ENCODE measurements around the gene NR2C1. TPM values are rescaled to one million over a fixed set of nuclear protein-coding genes. Genes with fewer than 3 reads are reported as not detected.

NR2C1 gene
- total RNA-seq, 4 donors from 2014 or later: 11.3 to 61.9 (median 25.7) TPM

GRCh38 chr12:95066091-95066855 lies 7.1 kb downstream of the NR2C1 start:
- no peak for TF ChIP-seq POLR2A (IDR thresholded peaks at IDR 0.05)
- TF ChIP-seq CTCF (IDR thresholded peaks at IDR 0.05): no peak
- intact Hi-C loops (cut with DNase I; ENCODE audit: low total_unique reads): no loop called here
- no peak overlapping the region for H3K4me3 ChIP-seq (ENCODE audit: low read depth, poor library complexity, severe bottlenecking)
- no peak for DNase-seq (ENCODE audit: low spot score in 2 of 2)
- 93 to 95% methylated on average over 7 of the region's 7 CpGs for whole genome bisulfite sequencing, 2 donors

- intact Hi-C loops (cut with DNase I; ENCODE audit: low total_unique reads): no loop called here
- 89 to 93% methylated on average over 1 of the region's 1 CpG for WGBS, 2 donors
- no peak for DNase-seq (ENCODE audit: low spot score in 2 of 2)
- H3K4me3 ChIP-seq (ENCODE audit: low read depth, poor library complexity, severe bottlenecking): no peak overlapping the region
- TF ChIP-seq CTCF (IDR thresholded peaks at IDR 0.05): no peak
- no peak for TF ChIP-seq POLR2A (IDR thresholded peaks at IDR 0.05)
These were observed 12.5 kb downstream of the NR2C1 start for GRCh38 chr12:95060951-95061350.

GRCh38 chr12:95059984-95060383 lies 13.4 kb downstream of the NR2C1 start:
- intact Hi-C loops (cut with DNase I; ENCODE audit: low total_unique reads): no loop called here
- TF ChIP-seq POLR2A (IDR thresholded peaks at IDR 0.05) (no peak), CTCF (IDR thresholded peaks at IDR 0.05) (no peak)
- 95 to 97% methylated on average over 4 of the region's 4 CpGs for WGBS, 2 donors
- no peak for DNase-seq (ENCODE audit: low spot score in 2 of 2)
- no peak overlapping the region for H3K4me3 ChIP-seq (ENCODE audit: low read depth, poor library complexity, severe bottlenecking)

GRCh38 chr12:95057424-95057823 lies 16.0 kb downstream of the NR2C1 start:
- no peak for TF ChIP-seq CTCF (IDR thresholded peaks at IDR 0.05)
- TF ChIP-seq POLR2A (IDR thresholded peaks at IDR 0.05): no peak
- intact Hi-C loops (cut with DNase I; ENCODE audit: low total_unique reads): no loop called here
- no peak for DNase-seq (ENCODE audit: low spot score in 2 of 2)
- no peak overlapping the region for H3K4me3 ChIP-seq (ENCODE audit: low read depth, poor library complexity, severe bottlenecking)
- WGBS, 2 donors: 99% methylated on average over 3 of the region's 3 CpGs

GRCh38 chr12:95055057-95055456 lies 18.4 kb downstream of the NR2C1 start:
- no peak for DNase-seq (ENCODE audit: low spot score in 2 of 2)
- H3K4me3 ChIP-seq (ENCODE audit: low read depth, poor library complexity, severe bottlenecking): no peak overlapping the region
- WGBS, 2 donors: 80 to 81% methylated on average over 2 of the region's 2 CpGs
- intact Hi-C loops (cut with DNase I; ENCODE audit: low total_unique reads): no loop called here
- TF ChIP-seq POLR2A (IDR thresholded peaks at IDR 0.05) (no peak), CTCF (IDR thresholded peaks at IDR 0.05) (no peak)

- TF ChIP-seq CTCF (IDR thresholded peaks at IDR 0.05) (no peak), POLR2A (IDR thresholded peaks at IDR 0.05) (no peak)
- WGBS, 2 donors: 79 to 82% methylated on average over 2 of the region's 2 CpGs
- intact Hi-C loops (cut with DNase I; ENCODE audit: low total_unique reads): no loop called here
- no peak for DNase-seq (ENCODE audit: low spot score in 2 of 2)
- H3K4me3 ChIP-seq (ENCODE audit: low read depth, poor library complexity, severe bottlenecking): no peak overlapping the region
These were observed 19.2 kb downstream of the NR2C1 start for GRCh38 chr12:95054206-95054605.

Measured in lower leg skin (tissue), 4 donors.